ENCODE results near the gene PCDHGA12. TPM values are rescaled to one million over a fixed set of nuclear protein-coding genes. Genes with fewer than 3 reads are reported as not detected.

The PCDHGA12 gene
- total RNA-seq, 1 experiment from 2014 or later: 2.1 TPM

- ChIA-PET CTCF (interaction anchor here (0.6 to 3.6 kb wide), 45 partner anchors 9 to 327 kb away, joined by 3 to 131 read pairs (median 8); partner anchors contain the start of genes DIAPH1, PCDHB10, PCDHB11 and PCDHB14), POLR2A (interaction anchor here (1.3 kb wide), 2 partner anchors 92 to 139 kb away, joined by 3 read pairs; no protein-coding TSS in a partner anchor)
- TF ChIP-seq ESRRA (CRISPR knock-in tag; IDR thresholded peaks at IDR 0.05; ENCODE audit: borderline replicate concordance) (no peak), CBFB (CRISPR knock-in tag; IDR thresholded peaks at IDR 0.05; ENCODE audit: low read depth) (no peak), SMAD4 (CRISPR knock-in tag; IDR thresholded peaks at IDR 0.05) (no peak), FOXK1 (CRISPR knock-in tag; IDR thresholded peaks at IDR 0.05) (no peak), AFF4 (CRISPR knock-in tag; IDR thresholded peaks at IDR 0.05; ENCODE audit: borderline replicate concordance) (no peak), ZNF138 (CRISPR knock-in tag; conservative IDR thresholded peaks at IDR 0.05) (no peak)
- peaks cover 35% of the 10 kb centered on the region for H3K9me3 Mint-ChIP-seq
- peaks cover 65% of the 10 kb centered on the region for H3K36me3 Mint-ChIP-seq
- DNase-seq (ENCODE audit: low spot score) (no peak), ATAC-seq (no peak)
- H3K4me3 Mint-ChIP-seq: peak overlapping the region; percentile 81
- no peak overlapping the region; the same call in 1 of the 2 replicates for H3K27ac Mint-ChIP-seq
- H3K27me3 Mint-ChIP-seq (ENCODE audit: low read depth): peaks cover 14% of the 10 kb centered on the region
- peaks cover 26% of the 10 kb centered on the region for H3K4me1 Mint-ChIP-seq
These were observed 8.8 kb upstream of the PCDHGA12 start for GRCh38 chr5:141421489-141421855.

- POLR2A ChIA-PET: no interaction called here
- peaks cover 40% of the 10 kb centered on the region for H3K9me3 Mint-ChIP-seq
- H3K27me3 Mint-ChIP-seq (ENCODE audit: low read depth): peaks cover 14% of the 10 kb centered on the region
These were observed 7.5 kb upstream of the PCDHGA12 start for GRCh38 chr5:141422742-141423291.

More at GRCh38 chr5:141422742-141423291, 7.5 kb upstream of the PCDHGA12 start:
- ATAC-seq (no peak), DNase-seq (ENCODE audit: low spot score) (no peak)
- Mint-ChIP-seq H3K27ac (no peak overlapping the region), H3K4me1 (peaks cover 26% of the 10 kb centered on the region), H3K4me3 (no peak overlapping the region), H3K36me3 (peaks cover 77% of the 10 kb centered on the region)
- CTCF ChIA-PET: interaction anchor here (0.7 to 3.6 kb wide), 7 partner anchors 10 to 135 kb away, joined by 3 to 131 read pairs (median 7); partner anchors contain the start of genes PCDHGA10 and PCDHGB3
- TF ChIP-seq FOXP4 (CRISPR knock-in tag; IDR thresholded peaks at IDR 0.05): no peak
- TF ChIP-seq RELA (CRISPR knock-in tag; IDR thresholded peaks at IDR 0.05; ENCODE audit: borderline replicate concordance): 0 out of 2 replicates have a peak, but pooled peaks have one; percentile 67
- TF ChIP-seq AFF4 (CRISPR knock-in tag; IDR thresholded peaks at IDR 0.05; ENCODE audit: borderline replicate concordance): no peak
- TF ChIP-seq, protein P1, sequence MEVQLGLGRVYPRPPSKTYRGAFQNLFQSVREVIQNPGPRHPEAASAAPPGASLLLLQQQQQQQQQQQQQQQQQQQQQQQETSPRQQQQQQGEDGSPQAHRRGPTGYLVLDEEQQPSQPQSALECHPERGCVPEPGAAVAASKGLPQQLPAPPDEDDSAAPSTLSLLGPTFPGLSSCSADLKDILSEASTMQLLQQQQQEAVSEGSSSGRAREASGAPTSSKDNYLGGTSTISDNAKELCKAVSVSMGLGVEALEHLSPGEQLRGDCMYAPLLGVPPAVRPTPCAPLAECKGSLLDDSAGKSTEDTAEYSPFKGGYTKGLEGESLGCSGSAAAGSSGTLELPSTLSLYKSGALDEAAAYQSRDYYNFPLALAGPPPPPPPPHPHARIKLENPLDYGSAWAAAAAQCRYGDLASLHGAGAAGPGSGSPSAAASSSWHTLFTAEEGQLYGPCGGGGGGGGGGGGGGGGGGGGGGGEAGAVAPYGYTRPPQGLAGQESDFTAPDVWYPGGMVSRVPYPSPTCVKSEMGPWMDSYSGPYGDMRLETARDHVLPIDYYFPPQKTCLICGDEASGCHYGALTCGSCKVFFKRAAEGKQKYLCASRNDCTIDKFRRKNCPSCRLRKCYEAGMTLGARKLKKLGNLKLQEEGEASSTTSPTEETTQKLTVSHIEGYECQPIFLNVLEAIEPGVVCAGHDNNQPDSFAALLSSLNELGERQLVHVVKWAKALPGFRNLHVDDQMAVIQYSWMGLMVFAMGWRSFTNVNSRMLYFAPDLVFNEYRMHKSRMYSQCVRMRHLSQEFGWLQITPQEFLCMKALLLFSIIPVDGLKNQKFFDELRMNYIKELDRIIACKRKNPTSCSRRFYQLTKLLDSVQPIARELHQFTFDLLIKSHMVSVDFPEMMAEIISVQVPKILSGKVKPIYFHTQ (CRISPR knock-in tag; IDR thresholded peaks at IDR 0.05): no peak
- peak; percentile 18; the same call in 1 of the 2 replicates for TF ChIP-seq FOXP1 (CRISPR knock-in tag; IDR thresholded peaks at IDR 0.05; ENCODE audit: borderline replicate concordance)
- no peak for TF ChIP-seq MYBL2 (CRISPR knock-in tag; IDR thresholded peaks at IDR 0.05)
- no peak for TF ChIP-seq TCF7 (CRISPR knock-in tag; IDR thresholded peaks at IDR 0.05; ENCODE audit: low read depth)
- no peak for TF ChIP-seq E2F1 (CRISPR knock-in tag; IDR thresholded peaks at IDR 0.05)
- TF ChIP-seq ZNF671 (CRISPR knock-in tag; IDR thresholded peaks at IDR 0.05): no peak

Measured in WTC11 (cell line).